Activated CD4-positive, alpha-beta T cell treated with anti-CD3 and anti-CD28 coated beads, Interleukin-2, amount 10 ng/mL, durations not matched to agents 7 days and 5 days (primary cell): Measurements from ENCODE around the gene STRIP2. TPM values are rescaled to one million over a fixed set of nuclear protein-coding genes. Genes with fewer than 3 reads are reported as not detected.
"Not testable (repeated sequence)": the region's sequence is repeated elsewhere in the genome, so short reads cannot be mapped to it uniquely, and the experiment has no call there.

Experiments used
- CTCF ChIA-PET: fragments of 350-600 bp; sonication (Branson Sonifier 250); formaldehyde crosslinking; loops from one replicate; lab custom pipeline; 2021; ENCODE audit warnings: antibody characterized with exemption; lab: Charles Lee
- POLR2A ChIA-PET: fragments of 350-600 bp; sonication (Branson Sonifier 250); formaldehyde crosslinking; loops from one replicate; lab custom pipeline; 2021; ENCODE audit warnings: antibody characterized with exemption; lab: Charles Lee
- DNase-seq: peaks from one replicate; pipeline ENCODE4 v3.0.0-alpha.2; 2020
- H3K27ac Mint-ChIP-seq: one replicate; pipeline ENCODE4 v1.8.0; 2021; ENCODE audit warnings: mild to moderate bottlenecking, moderate library complexity, mixed read lengths
- H3K27me3 Mint-ChIP-seq: one replicate; pipeline ENCODE4 v1.8.0; 2021; ENCODE audit warnings: mixed read lengths
- H3K36me3 Mint-ChIP-seq: one replicate; pipeline ENCODE4 v1.8.0; 2021; ENCODE audit warnings: low read depth, mixed read lengths
- H3K4me1 Mint-ChIP-seq: one replicate; pipeline ENCODE4 v1.8.0; 2021; ENCODE audit warnings: mixed read lengths
- H3K4me3 Mint-ChIP-seq: one replicate; pipeline ENCODE4 v1.8.0; 2021; ENCODE audit warnings: mild to moderate bottlenecking, moderate library complexity, mixed read lengths
- H3K9me3 Mint-ChIP-seq: one replicate; pipeline ENCODE4 v1.8.0; 2021; ENCODE audit warnings: mixed read lengths
- total RNA-seq, 2 experiments: library from RNA; stranded (reverse); gene quantifications; one replicate each; pipeline ENCODE4 v1.2.3, GENCODE V29; 2021

Gene STRIP2
- total RNA-seq, 2 experiments from 2014 or later = 10.7 to 12.1 TPM

- Mint-ChIP-seq H3K27me3 (no peaks in the 10 kb centered on the region), H3K4me3 (no peak overlapping the region), H3K27ac (no peak overlapping the region), H3K9me3 (no peaks in the 10 kb centered on the region), H3K4me1 (no peaks in the 10 kb centered on the region), H3K36me3 (peaks cover 13% of the 10 kb centered on the region)
- no peak for DNase-seq
- POLR2A ChIA-PET = no interaction called here
- CTCF ChIA-PET = interaction anchor here (0.6 to 3.6 kb wide), 3 partner anchors 23 to 230 kb away, joined by 3 to 17 read pairs (median 4); no protein-coding TSS in a partner anchor
These were observed 30.8 kb downstream of the STRIP2 start for GRCh38 chr7:129465080-129465479.

- H3K9me3 Mint-ChIP-seq = no peaks in the 10 kb centered on the region
- no peak overlapping the region for H3K4me3 Mint-ChIP-seq
- POLR2A ChIA-PET = no interaction called here
- no peaks in the 10 kb centered on the region for H3K27me3 Mint-ChIP-seq
- peaks cover 3% of the 10 kb centered on the region for H3K4me1 Mint-ChIP-seq
- H3K27ac Mint-ChIP-seq = no peak overlapping the region
- peaks cover 13% of the 10 kb centered on the region for H3K36me3 Mint-ChIP-seq
- DNase-seq = no peak
- CTCF ChIA-PET = interaction anchor here (1.0 kb wide), 1 partner anchor 99 kb away, joined by 5 read pairs; no protein-coding TSS in a partner anchor
These were observed 32.6 kb downstream of the STRIP2 start for GRCh38 chr7:129466796-129467195.

- ChIA-PET POLR2A (no interaction called here), CTCF (interaction anchor here (1.6 kb wide), 1 partner anchor 18 kb away, joined by 6 read pairs; no protein-coding TSS in a partner anchor)
- Mint-ChIP-seq H3K4me3 (no peak overlapping the region), H3K9me3 (no peaks in the 10 kb centered on the region), H3K4me1 (peaks cover 5% of the 10 kb centered on the region), H3K36me3 (peaks cover 11% of the 10 kb centered on the region), H3K27me3 (no peaks in the 10 kb centered on the region), H3K27ac (no peak overlapping the region)
- no peak for DNase-seq
These were observed 33.9 kb downstream of the STRIP2 start for GRCh38 chr7:129468087-129468486.

GRCh38 chr7:129468547-129468946, 34.3 kb downstream of the STRIP2 start:
- POLR2A ChIA-PET = no interaction called here

GRCh38 chr7:129469930-129470329, 35.7 kb downstream of the STRIP2 start:
- peaks cover 9% of the 10 kb centered on the region for H3K36me3 Mint-ChIP-seq
- ChIA-PET POLR2A (no interaction called here), CTCF (interaction anchor here (0.8 to 1.6 kb wide), 5 partner anchors 31 to 250 kb away, joined by 3 to 6 read pairs (median 3); partner anchors contain the start of gene NRF1)
- H3K9me3 Mint-ChIP-seq = peaks cover under 1% of the 10 kb centered on the region
- H3K27ac Mint-ChIP-seq = no peak overlapping the region
- no peaks in the 10 kb centered on the region for H3K27me3 Mint-ChIP-seq
- no peak for DNase-seq
- no peak overlapping the region for H3K4me3 Mint-ChIP-seq
- H3K4me1 Mint-ChIP-seq = peaks cover 5% of the 10 kb centered on the region

More at GRCh38 chr7:129468547-129468946, 34.3 kb downstream of the STRIP2 start:
- Mint-ChIP-seq H3K27me3 (no peaks in the 10 kb centered on the region), H3K27ac (no peak overlapping the region), H3K4me3 (no peak overlapping the region), H3K9me3 (no peaks in the 10 kb centered on the region), H3K36me3 (peaks cover 11% of the 10 kb centered on the region), H3K4me1 (peaks cover 5% of the 10 kb centered on the region)
- DNase-seq = no peak
- CTCF ChIA-PET = interaction anchor here (0.6 to 1.6 kb wide), 3 partner anchors 17 to 125 kb away, joined by 3 to 6 read pairs (median 3); no protein-coding TSS in a partner anchor

- no peak for DNase-seq
- Mint-ChIP-seq H3K4me3 (no peak overlapping the region), H3K36me3 (peaks cover 8% of the 10 kb centered on the region), H3K27ac (no peak overlapping the region), H3K4me1 (peaks cover 5% of the 10 kb centered on the region), H3K27me3 (no peaks in the 10 kb centered on the region), H3K9me3 (peaks cover 2% of the 10 kb centered on the region)
- ChIA-PET CTCF (interaction anchor here (0.6 to 2.0 kb wide), 7 partner anchors 15 to 331 kb away, joined by 3 to 6 read pairs (median 3); partner anchors contain the start of gene NRF1), POLR2A (no interaction called here)
These were observed 36.2 kb downstream of the STRIP2 start for GRCh38 chr7:129470411-129470810.

GRCh38 chr7:129471402-129471827, 37.2 kb downstream of the STRIP2 start:
- H3K4me3 Mint-ChIP-seq = no peak overlapping the region
- H3K27me3 Mint-ChIP-seq = no peaks in the 10 kb centered on the region
- H3K9me3 Mint-ChIP-seq = peaks cover 2% of the 10 kb centered on the region
- H3K27ac Mint-ChIP-seq = no peak overlapping the region
- DNase-seq = no peak
- ChIA-PET POLR2A (no interaction called here), CTCF (interaction anchor here (0.6 to 3.6 kb wide), 11 partner anchors 9 to 253 kb away, joined by 3 to 27 read pairs (median 4); partner anchors contain the start of gene NRF1)
- H3K4me1 Mint-ChIP-seq = peaks cover 5% of the 10 kb centered on the region
- H3K36me3 Mint-ChIP-seq = peaks cover 12% of the 10 kb centered on the region

GRCh38 chr7:129475931-129476330, 41.7 kb downstream of the STRIP2 start:
- H3K9me3 Mint-ChIP-seq, H3K4me3 Mint-ChIP-seq, H3K27me3 Mint-ChIP-seq, H3K27ac Mint-ChIP-seq, DNase-seq, CTCF ChIA-PET, POLR2A ChIA-PET, H3K4me1 Mint-ChIP-seq: not testable (repeated sequence)
- peaks cover 11% of the 10 kb centered on the region for H3K36me3 Mint-ChIP-seq

GRCh38 chr7:129476398-129476797, 42.2 kb downstream of the STRIP2 start:
- DNase-seq, H3K4me3 Mint-ChIP-seq, H3K27ac Mint-ChIP-seq, CTCF ChIA-PET, POLR2A ChIA-PET, H3K9me3 Mint-ChIP-seq, H3K27me3 Mint-ChIP-seq, H3K4me1 Mint-ChIP-seq: not testable (repeated sequence)
- H3K36me3 Mint-ChIP-seq = peaks cover 13% of the 10 kb centered on the region

- DNase-seq = no peak
- Mint-ChIP-seq H3K4me3 (no peak overlapping the region), H3K27ac (no peak overlapping the region), H3K9me3 (peaks cover 2% of the 10 kb centered on the region), H3K27me3 (no peaks in the 10 kb centered on the region), H3K36me3 (peaks cover 17% of the 10 kb centered on the region), H3K4me1 (no peaks in the 10 kb centered on the region)
- CTCF ChIA-PET = interaction anchor here (0.7 to 1.6 kb wide), 2 partner anchors 46 to 112 kb away, joined by 3 to 6 read pairs; partner anchors contain the start of gene STRIP2
- POLR2A ChIA-PET = no interaction called here
These were observed 45.6 kb downstream of the STRIP2 start for GRCh38 chr7:129479831-129480230.

- ChIA-PET CTCF (interaction anchor here (1.0 to 1.6 kb wide), 2 partner anchors 14 to 113 kb away, joined by 3 to 6 read pairs; no protein-coding TSS in a partner anchor), POLR2A (no interaction called here)
- Mint-ChIP-seq H3K9me3 (no peaks in the 10 kb centered on the region), H3K4me3 (no peak overlapping the region), H3K27ac (no peak overlapping the region), H3K27me3 (no peaks in the 10 kb centered on the region), H3K4me1 (no peaks in the 10 kb centered on the region), H3K36me3 (peaks cover 12% of the 10 kb centered on the region)
- DNase-seq = no peak
These were observed 46.6 kb downstream of the STRIP2 start for GRCh38 chr7:129480674-129481363.

- H3K27ac Mint-ChIP-seq, H3K4me1 Mint-ChIP-seq, H3K27me3 Mint-ChIP-seq, H3K4me3 Mint-ChIP-seq, DNase-seq, H3K9me3 Mint-ChIP-seq, POLR2A ChIA-PET: not testable (repeated sequence)
- H3K36me3 Mint-ChIP-seq = peaks cover 16% of the 10 kb centered on the region
- CTCF ChIA-PET = interaction anchor here (1.0 kb wide), 1 partner anchor 13 kb away, joined by 3 read pairs; no protein-coding TSS in a partner anchor
These were observed 47.1 kb downstream of the STRIP2 start for GRCh38 chr7:129481376-129481775.

GRCh38 chr7:129482781-129483180, 48.5 kb downstream of the STRIP2 start:
- no peak overlapping the region for H3K4me3 Mint-ChIP-seq
- H3K9me3 Mint-ChIP-seq = no peaks in the 10 kb centered on the region
- H3K4me1 Mint-ChIP-seq = no peaks in the 10 kb centered on the region
- no peak for DNase-seq
- ChIA-PET POLR2A (no interaction called here), CTCF (interaction anchor here (0.7 to 1.4 kb wide), 2 partner anchors 55 to 106 kb away, joined by 3 to 4 read pairs; no protein-coding TSS in a partner anchor)
- peaks cover 17% of the 10 kb centered on the region for H3K36me3 Mint-ChIP-seq
- no peaks in the 10 kb centered on the region for H3K27me3 Mint-ChIP-seq
- H3K27ac Mint-ChIP-seq = no peak overlapping the region
